Activated T-helper 1 cell treated with anti-CD3 and anti-CD28 coated beads, Interleukin-2, amount 50 U/mL, for 16 hours (primary cell): ENCODE measurements around the gene ZNF335.
A peak's percentile ranks its signal among the peaks of the same experiment; 100 is the strongest.
"Not testable (repeated sequence)": the region's sequence is repeated elsewhere in the genome, so short reads cannot be mapped to it uniquely, and the experiment has no call there.

Experiments
- DNase-seq, 2 donors: peaks; one replicate each; pipeline ENCODE4 v3.0.0-alpha.2; 2020; ENCODE audit warnings: low read depth in 1 of 2, low spot score in 1 of 2

ZNF335 gene

DNA sequence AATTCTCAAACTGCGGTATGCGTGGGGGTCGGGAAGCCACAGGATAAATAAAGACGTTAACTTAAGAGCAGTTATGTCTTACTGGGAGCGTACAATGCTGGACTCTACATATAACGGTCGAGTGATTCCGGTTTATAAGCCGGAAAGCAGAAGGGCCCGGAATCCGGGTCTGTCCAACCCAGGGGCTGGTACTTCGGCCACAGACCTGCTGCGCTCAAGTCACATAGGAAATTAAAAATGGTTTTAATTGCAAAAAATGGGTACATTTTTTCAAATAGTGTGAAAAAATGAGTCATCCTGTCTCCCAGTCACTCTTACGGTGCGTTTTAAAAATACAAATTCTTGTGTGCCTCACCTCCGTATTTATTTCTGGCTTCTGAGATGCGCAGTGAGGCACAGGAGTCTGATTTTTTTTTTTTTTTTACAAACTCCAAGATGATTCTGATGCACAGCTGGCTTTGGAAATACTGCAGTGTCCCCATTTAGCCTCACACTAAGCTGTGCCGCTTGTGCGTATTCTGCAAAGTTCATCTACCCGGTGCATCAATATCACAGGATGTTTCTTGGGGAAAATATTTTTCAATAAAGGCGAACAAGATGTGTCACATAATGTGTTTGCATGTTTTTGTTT, 36.5 kb downstream of the ZNF335 start:
- no peak for DNase-seq

DNA sequence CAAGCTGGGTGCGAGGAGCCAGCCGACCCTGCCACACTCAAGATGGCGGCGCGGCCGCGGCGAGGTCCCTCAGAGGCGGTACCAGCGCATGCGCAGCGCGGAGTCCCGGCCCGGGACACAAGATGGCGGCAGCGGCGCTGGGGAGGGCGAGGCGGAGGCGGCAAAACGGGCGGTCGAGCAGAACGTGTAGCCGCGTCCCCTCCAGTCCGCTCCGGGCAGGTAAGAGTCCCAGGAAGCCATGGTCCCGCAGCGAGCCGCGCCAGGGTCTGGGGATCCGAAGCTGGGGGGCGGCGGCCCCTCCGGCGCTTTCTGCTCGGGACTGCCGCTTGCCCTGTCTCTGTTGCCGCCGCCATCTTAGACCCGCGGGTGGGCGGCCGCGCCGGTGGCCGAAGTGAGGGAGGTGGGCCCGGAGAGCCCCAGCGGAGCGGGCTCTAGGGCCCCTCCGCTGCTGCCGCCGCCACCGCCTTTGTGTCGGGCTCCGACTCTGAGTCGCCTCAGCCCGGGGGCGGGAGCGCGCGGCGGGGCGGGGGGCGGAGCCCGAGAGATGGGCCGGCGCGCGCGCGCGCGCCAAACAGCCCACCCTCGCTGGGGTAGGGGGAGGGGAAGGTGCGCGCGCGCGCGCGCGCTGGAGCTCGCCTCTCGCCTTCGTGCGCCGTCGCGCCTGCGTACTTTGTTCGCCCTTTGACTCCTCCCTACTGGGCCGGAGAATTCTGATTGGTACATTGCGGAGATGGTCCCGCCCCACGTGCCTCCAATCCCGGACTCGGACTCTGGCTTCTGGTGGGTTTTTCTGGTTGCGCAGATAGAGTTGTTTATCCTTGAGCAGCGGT, 37.2 kb downstream of the ZNF335 start, which contains the start of gene PCIF1:
TSS of gene PCIF1 (plus strand) at position 98 of the 830 bp plus-strand sequence. CDS start 4,317 bp downstream, outside the sequence.
- DNase-seq, result peak; percentile 97

- DNase-seq, result no peak
Observed at GRCh38 chr20:45934046-45934585, 37.9 kb downstream of the ZNF335 start.

GRCh38 chr20:45933266-45934045, 38.5 kb downstream of the ZNF335 start:
- peak; percentile 26 to 32 for DNase-seq

DNA sequence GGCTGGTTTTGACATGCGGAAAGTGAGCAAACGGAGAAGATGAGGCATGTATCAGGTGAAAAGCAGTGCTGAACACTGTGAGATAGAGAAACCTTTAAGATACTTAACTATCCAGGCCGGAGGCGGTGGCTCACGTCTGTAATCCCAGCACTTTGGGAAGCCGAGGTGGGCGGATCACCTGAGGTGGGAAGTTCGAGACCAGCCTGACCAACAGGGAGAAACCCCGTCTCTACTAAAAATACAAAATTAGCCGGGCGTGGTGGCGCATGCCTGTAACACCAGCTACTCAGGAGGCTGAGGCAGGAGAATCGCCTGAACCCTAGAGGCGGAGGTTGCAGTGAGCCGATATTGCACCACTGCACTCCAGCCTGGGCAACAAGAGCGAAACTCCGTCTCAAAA, 40.3 kb downstream of the ZNF335 start:
- DNase-seq, result not testable (repeated sequence)

GRCh38 chr20:45927071-45927878, 44.7 kb downstream of the ZNF335 start:
- DNase-seq, result no peak

GRCh38 chr20:45926731-45927070, 45.3 kb downstream of the ZNF335 start:
- DNase-seq, result no peak

- DNase-seq, result no peak
Observed at GRCh38 chr20:45925821-45926506, 46.0 kb downstream of the ZNF335 start.

DNA sequence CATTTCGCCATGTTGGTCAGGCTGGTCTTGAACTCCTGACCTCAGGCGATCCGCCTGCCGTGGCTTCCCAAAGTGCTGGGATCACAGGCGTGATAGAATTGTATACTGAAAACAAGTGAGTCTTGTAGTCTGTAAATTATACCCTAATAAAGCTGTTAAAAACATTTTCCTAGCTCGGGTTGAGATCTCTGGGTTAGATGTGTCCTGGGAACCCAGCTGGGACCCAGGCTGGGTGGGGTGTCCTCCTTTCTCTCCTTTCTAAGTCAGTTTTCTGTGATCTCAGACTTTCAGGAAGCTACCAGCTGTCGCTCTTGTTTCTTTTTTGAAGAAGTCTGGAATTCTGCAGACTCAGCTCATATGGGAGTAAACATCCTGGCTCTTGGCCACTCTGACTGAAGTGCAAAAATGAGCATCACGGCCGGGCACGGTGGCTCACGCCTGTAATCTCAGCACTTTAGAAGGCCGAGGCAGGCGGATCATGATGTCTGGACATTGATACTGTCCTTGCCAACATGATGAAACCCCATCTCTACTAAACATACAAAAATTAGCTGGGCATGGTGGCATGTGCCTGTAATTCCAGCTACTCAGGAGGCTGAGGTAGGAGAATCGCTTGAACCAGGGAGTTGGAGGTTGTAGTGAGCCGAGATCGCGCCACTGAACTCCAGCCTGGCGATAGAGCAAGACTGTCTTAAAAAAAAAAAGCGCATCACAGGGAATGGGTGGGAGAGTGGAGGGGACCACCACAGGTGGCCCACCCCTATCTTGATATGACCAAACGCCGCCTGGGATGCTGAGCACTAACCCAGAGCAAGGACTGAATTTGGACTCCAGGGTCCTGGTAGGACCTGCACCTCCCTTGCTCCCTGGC, 47.4 kb downstream of the ZNF335 start:
- DNase-seq, result no peak

- DNase-seq, result no peak
Observed at GRCh38 chr20:45921337-45922189, 50.4 kb downstream of the ZNF335 start.

DNA sequence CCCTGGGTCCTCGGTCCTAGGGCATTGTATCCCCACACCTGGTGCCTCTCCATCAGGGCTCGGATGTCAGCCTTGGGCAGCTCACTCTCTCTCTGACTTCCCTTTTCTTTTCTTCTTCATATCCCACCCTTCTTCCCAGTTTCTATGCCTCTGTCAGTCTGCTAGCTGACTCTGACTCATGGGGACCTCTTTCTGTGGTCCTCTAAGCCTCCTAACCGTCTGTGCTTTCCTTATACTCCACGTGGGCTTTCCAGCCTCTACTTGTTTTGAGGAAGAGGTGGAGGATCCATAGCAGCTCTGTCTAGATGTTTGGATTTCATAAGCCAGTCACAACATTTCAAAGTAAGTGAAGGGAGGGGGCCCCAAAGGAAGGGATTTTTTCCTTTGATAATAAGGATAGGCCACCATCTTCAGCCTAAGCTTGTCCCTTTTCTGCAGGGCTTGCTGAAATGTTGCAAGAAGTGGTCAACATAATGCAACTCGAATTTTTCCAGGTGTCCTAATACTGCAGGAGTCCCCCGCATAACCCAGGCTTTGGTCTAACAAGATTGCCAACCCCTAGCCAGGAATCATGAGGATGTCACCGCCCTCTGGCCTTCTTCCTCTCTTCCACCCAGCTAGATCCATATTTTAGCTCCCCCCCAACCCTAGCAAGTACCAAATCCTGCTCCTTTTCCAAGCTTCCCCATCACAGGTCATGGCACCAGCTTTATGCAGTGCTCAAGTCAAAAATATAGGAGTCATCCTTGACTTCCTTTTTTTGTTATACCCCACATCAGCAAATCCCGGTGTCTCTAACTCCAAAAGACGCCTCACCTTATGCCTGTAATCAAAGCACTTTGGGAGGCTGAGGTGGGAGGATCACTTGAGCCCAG, 51.3 kb downstream of the ZNF335 start:
- DNase-seq, result no peak

DNA sequence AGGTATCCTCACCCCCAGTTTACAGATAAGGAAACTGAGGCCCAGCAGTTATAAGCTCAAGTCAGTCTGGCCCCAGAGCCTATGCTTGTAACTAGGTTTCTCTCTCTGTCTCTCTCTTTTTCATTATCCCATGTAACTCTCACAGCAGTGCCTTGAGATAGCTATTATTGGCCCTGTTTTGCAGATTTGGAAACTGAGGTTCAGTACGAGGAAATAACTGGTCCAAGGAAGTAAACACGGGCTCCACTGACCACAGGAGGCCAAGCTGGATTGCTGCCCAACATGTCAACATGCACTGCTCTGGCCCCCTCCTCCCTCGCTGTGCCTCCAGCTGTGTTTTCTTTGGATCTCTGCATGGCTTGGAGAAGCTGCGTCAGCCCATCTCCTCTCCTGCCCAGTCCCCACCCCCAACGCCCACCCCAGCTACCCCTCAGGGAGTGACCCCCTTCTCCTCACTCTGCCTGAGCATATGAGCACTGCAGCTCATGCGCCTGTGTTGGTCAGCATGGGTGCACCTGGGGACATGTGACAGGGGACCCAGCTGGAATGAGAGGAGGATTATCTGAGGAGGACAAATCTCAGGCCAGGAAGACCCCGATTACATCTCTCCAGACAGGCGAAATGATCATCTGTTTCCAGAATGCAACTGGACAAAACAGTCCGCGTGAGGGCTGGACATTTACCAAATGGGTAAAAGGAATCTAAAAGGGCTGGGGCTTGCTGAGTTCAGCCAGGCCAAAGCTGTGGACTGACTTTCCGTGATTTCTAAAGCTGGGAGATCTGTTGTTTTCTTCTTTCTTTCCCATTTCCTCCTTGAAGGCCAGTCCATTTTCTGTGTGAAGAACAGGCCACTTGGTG, 52.2 kb downstream of the ZNF335 start:
- no peak for DNase-seq

DNA sequence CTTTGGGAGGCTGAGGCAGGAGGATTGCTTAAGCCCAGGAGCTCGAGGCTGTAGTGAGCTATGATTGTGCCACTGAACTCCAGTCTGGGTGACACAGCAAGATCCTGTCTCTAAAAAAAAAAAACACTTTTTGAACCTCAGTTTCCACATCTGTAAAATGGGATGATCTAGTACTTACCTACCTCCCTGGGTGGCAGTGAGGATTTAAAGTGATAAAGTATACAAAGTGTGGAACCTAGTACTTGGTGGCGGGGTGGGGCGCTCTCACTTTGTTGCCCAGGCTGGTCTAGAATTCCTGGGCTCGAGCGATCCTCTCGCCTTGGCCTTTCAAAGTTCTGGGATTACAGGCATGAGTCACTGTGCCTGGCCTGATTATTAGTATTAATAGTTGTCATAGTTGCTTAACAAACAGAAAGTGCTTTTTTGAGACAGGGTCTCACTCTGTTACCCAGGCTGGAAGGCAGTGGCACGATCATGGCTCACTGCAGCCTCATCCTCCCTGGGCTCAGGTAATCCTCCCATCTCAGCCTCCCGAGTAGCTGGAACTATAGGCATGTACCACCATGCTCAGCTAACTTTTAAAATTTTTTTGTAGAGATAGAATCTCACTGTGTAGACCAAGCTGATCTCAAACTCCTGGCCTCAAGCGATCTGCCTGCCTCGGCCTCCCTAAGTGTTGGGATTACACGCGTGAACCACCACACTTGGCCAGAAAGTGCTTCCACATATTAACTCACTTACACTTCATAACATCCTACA, 53.0 kb downstream of the ZNF335 start:
- DNase-seq, result no peak

GRCh38 chr20:45918182-45918737, 53.7 kb downstream of the ZNF335 start:
- DNase-seq, result no peak

GRCh38 chr20:45917790-45918141, 54.2 kb downstream of the ZNF335 start:
- no peak for DNase-seq
